Upper lobe of left lung (tissue), 4 donors: ENCODE measurements around the gene MUL1.

Experiments used
- POLR2AphosphoS5 ChIP-seq, 2 donors: sonication (generic); formaldehyde crosslinking; IDR thresholded peaks; one replicate each; pipeline ENCODE4 v1.5.1; 2017; ENCODE audit warnings: antibody characterized with exemption in 2 of 2
- TF ChIP-seq, protein P1 (sequence below), 6 experiments: fragments of 450-650 bp in 4 of 6; fragments of 200-600 bp in 2 of 6; sonication (generic) in 2 of 6; IDR thresholded peaks; one replicate each; pipeline ENCODE4 v1.5.1; 2016 to 2019; ENCODE audit warnings: antibody characterized with exemption in 6 of 6

DNA sequence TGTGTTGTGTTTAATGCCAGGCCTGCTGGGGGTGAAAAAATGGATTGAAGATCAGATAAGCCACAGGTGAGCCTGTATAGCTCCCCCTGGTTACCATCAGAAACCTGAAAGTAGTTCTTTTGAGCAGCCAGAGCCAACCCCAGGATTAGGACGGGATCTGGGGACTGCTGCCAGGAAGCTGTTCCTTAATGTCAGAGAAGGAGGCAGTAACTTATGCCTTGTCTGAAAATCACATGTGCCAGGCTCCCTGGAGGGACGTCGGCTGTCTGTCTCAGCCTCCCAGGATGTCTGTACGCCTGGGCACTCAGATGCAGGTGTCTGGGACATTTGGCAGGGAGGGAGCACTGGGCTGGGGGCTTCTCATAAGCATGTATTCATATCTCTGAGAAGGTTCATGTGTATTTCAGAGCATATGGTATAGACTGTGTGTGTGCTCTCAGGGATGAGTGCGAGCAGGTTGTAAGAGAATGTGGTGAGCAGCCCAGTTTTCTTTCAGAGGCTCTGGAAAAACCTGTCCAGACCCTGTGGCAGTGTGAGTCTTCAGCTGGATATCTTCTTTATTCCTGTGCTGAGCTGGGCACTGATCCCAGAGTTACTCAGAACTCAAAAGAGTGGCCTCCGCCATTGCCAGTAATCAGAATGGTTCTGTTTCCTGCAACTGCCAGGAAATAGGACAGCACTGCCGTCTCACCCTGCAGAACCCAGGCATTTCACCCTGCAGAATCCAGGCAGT lies 47.2 kb upstream of the MUL1 start:
- TF ChIP-seq, protein P1, sequence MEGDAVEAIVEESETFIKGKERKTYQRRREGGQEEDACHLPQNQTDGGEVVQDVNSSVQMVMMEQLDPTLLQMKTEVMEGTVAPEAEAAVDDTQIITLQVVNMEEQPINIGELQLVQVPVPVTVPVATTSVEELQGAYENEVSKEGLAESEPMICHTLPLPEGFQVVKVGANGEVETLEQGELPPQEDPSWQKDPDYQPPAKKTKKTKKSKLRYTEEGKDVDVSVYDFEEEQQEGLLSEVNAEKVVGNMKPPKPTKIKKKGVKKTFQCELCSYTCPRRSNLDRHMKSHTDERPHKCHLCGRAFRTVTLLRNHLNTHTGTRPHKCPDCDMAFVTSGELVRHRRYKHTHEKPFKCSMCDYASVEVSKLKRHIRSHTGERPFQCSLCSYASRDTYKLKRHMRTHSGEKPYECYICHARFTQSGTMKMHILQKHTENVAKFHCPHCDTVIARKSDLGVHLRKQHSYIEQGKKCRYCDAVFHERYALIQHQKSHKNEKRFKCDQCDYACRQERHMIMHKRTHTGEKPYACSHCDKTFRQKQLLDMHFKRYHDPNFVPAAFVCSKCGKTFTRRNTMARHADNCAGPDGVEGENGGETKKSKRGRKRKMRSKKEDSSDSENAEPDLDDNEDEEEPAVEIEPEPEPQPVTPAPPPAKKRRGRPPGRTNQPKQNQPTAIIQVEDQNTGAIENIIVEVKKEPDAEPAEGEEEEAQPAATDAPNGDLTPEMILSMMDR (IDR thresholded peaks at IDR 0.05): no peak
- TF ChIP-seq POLR2AphosphoS5 (IDR thresholded peaks at IDR 0.05): no peak
